SU-DHL-6 (cell line): ENCODE measurements around the gene TIFAB.

Experiments used
- H2AFZ ChIP-seq: fragments of 200-600 bp; sonication (generic); 2 replicates; pipeline ENCODE4 v1.6.1; 2014; ENCODE audit warnings: low read depth, mild to moderate bottlenecking, moderate library complexity, mixed read lengths, antibody characterized with exemption, low read length; ENCODE audit not compliant: severe bottlenecking
- H3F3A ChIP-seq: fragments of 200-600 bp; shearing (Covaris generic); 2 replicates; pipeline ENCODE4 v1.6.0; 2016; ENCODE audit warnings: antibody characterized with exemption, mild to moderate bottlenecking; ENCODE audit not compliant: insufficient read depth
- H3K27ac ChIP-seq: fragments of 200-600 bp; sonication (generic); 2 replicates; pipeline ENCODE4 v1.5.1; 2016; ENCODE audit warnings: low read depth, mild to moderate bottlenecking, low read length, moderate library complexity, mixed read lengths
- H3K27me3 ChIP-seq: fragments of 200-600 bp; sonication (generic), shearing (Covaris generic); 2 replicates; pipeline ENCODE4 v1.6.0; 2014; ENCODE audit warnings: mild to moderate bottlenecking, low read length
- H3K36me3 ChIP-seq: fragments of 200-600 bp; sonication (generic); 2 replicates; pipeline ENCODE4 v1.6.1; 2014; ENCODE audit warnings: mild to moderate bottlenecking, low read length, mixed read lengths
- H3K4me2 ChIP-seq: fragments of 300-600, 200-600 bp; shearing (Covaris generic), sonication (generic); 2 replicates; pipeline ENCODE4 v1.6.0; 2014; ENCODE audit warnings: low read length, low read depth, mild to moderate bottlenecking; ENCODE audit not compliant: poor library complexity, severe bottlenecking
- H3K4me3 ChIP-seq: fragments of 200-600 bp; sonication (generic); 2 replicates; pipeline ENCODE4 v1.5.1; 2014; ENCODE audit warnings: antibody characterized with exemption, low read length, mild to moderate bottlenecking, mixed read lengths; ENCODE audit not compliant: insufficient read depth, poor library complexity, severe bottlenecking
- H3K79me2 ChIP-seq: fragments of 200-600 bp; sonication (generic); 2 replicates; pipeline ENCODE4 v1.6.1; 2014; ENCODE audit warnings: mild to moderate bottlenecking, low read length, moderate library complexity; ENCODE audit not compliant: insufficient read depth
- H3K9ac ChIP-seq: fragments of 200-600 bp; sonication (generic); 2 replicates; pipeline ENCODE4 v1.7.0; 2014; ENCODE audit warnings: mild to moderate bottlenecking, low read length
- H3K9me2 ChIP-seq: fragments of 200-600 bp; sonication (generic); replicated peaks from 2 replicates; pipeline ENCODE4 v1.6.1; 2014; ENCODE audit warnings: low read length; ENCODE audit not compliant: insufficient read depth
- H3K9me3 ChIP-seq: fragments of 200-600 bp; sonication (generic); 2 replicates; pipeline ENCODE4 v1.6.1; 2014; ENCODE audit warnings: low read length, mixed read lengths; ENCODE audit not compliant: insufficient read depth
- H4K20me1 ChIP-seq: fragments of 200-600 bp; sonication (generic); 2 replicates; pipeline ENCODE4 v1.6.1; 2014; ENCODE audit warnings: low read depth, mild to moderate bottlenecking, antibody characterized with exemption, low read length, moderate library complexity, mixed read lengths
- CTCF ChIP-seq: fragments of 200-600 bp; sonication (generic); IDR thresholded peaks from one replicate; pipeline ENCODE4 v1.5.1; 2017; ENCODE audit warnings: antibody characterized with exemption, mild to moderate bottlenecking, low read length, moderate library complexity; ENCODE audit not compliant: insufficient read depth, poor library complexity, severe bottlenecking
- EZH2phosphoT487 ChIP-seq: fragments of 200-600 bp; sonication (generic), shearing (Covaris generic); conservative IDR thresholded peaks from 2 replicates; pipeline ENCODE4 v1.6.1; 2018; ENCODE audit warnings: mild to moderate bottlenecking, antibody characterized with exemption, low read length, moderate library complexity, mixed read lengths

Gene TIFAB

DNA sequence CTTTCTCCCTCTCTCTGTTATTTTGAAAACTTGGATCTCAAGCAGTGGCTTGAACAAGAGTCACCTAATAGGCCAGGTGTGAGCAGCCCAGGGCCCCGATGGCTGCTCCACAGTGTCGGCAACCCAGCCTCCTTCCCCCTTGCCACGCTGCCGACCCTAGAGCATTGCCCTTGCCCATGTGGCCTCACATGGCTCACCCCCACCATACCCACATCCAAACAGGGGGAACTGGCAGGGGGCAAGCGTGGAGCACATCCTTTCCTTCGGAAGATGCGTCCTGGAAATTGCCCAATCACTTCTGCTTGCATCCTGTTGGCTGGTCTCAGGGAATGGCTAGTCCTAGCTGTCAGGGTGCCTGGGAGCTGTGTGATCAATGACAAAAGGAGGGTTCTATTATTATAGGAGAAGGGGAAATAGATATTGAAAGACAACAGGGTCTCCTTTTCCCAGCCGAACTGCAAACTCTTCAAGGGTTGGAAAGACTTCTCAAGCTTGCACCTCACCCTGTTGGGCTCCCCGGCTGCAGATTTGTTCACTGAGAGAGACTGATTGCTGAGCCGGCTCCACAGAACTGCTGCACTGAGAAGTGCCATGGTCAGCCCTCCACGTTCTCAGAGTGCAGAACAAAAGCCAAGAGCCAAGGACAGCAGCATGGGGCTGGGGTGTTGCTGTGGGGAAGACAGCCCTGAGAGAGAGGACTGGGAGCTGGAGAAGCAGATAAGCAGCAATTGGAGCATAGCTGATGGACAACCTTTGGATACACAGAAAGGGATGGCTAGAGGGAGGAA is 8.3 kb upstream of the TIFAB start:
- Histone ChIP-seq H3K79me2 (no peaks in the 10 kb centered on the region), H4K20me1 (no peaks in the 10 kb centered on the region), H3K36me3 (no peaks in the 10 kb centered on the region), H3K9me2 (no peaks in the 10 kb centered on the region), H2AFZ (no peak overlapping the region), H3K4me2 (no peak overlapping the region), H3F3A (no peaks in the 10 kb centered on the region), H3K9me3 (no peaks in the 10 kb centered on the region), H3K4me3 (no peak overlapping the region), H3K27ac (no peak overlapping the region), H3K9ac (no peak overlapping the region), H3K27me3 (no peaks in the 10 kb centered on the region; the same call in 1 of the 2 replicates)
- TF ChIP-seq CTCF (no peak), EZH2phosphoT487 (no peak)

GRCh38 chr5:135458921-135459331 is 6.8 kb upstream of the TIFAB start:
- no peak for TF ChIP-seq CTCF
- TF ChIP-seq EZH2phosphoT487: no peak
- Histone ChIP-seq H3K9me3 (no peaks in the 10 kb centered on the region), H3K27ac (no peak overlapping the region), H3K4me3 (no peak overlapping the region), H3F3A (no peaks in the 10 kb centered on the region), H3K79me2 (no peaks in the 10 kb centered on the region), H3K9me2 (no peaks in the 10 kb centered on the region), H2AFZ (no peak overlapping the region), H3K36me3 (no peaks in the 10 kb centered on the region), H4K20me1 (no peaks in the 10 kb centered on the region), H3K9ac (no peak overlapping the region), H3K4me2 (no peak overlapping the region), H3K27me3 (no peaks in the 10 kb centered on the region; the same call in 1 of the 2 replicates)

- no peaks in the 10 kb centered on the region for H3K79me2 ChIP-seq
- no peak for TF ChIP-seq EZH2phosphoT487
- no peak for TF ChIP-seq CTCF
- no peaks in the 10 kb centered on the region for H3K36me3 ChIP-seq
- no peak overlapping the region for H3K27ac ChIP-seq
- no peaks in the 10 kb centered on the region for H3F3A ChIP-seq
- no peak overlapping the region for H3K9ac ChIP-seq
- no peaks in the 10 kb centered on the region for H4K20me1 ChIP-seq
- no peaks in the 10 kb centered on the region; the same call in 1 of the 2 replicates for H3K27me3 ChIP-seq
- H3K4me2 ChIP-seq: no peak overlapping the region
- no peaks in the 10 kb centered on the region for H3K9me2 ChIP-seq
- H3K4me3 ChIP-seq: no peak overlapping the region
- H3K9me3 ChIP-seq: no peaks in the 10 kb centered on the region
- no peak overlapping the region for H2AFZ ChIP-seq
Observed at GRCh38 chr5:135458356-135458755, 6.2 kb upstream of the TIFAB start.
